GM18861 (cell line): ENCODE data around the gene PPCDC.

Experiments used
- ATAC-seq: cut with Tn5 transposase; IDR thresholded peaks from one replicate; pipeline ENCODE4 v1.9.1; 2021; ENCODE audit not compliant: unreplicated experiment

PPCDC gene

GRCh38 chr15:75043509-75044257 is 20.3 kb downstream of the PPCDC start:
- peak; percentile 29 for ATAC-seq

GRCh38 chr15:75044258-75044878 is 21.0 kb downstream of the PPCDC start:
- ATAC-seq = no peak

- ATAC-seq = no peak
Measured at GRCh38 chr15:75045332-75046015, 22.1 kb downstream of the PPCDC start.

GRCh38 chr15:75048394-75048793 is 25.0 kb downstream of the PPCDC start:
- ATAC-seq = no peak

GRCh38 chr15:75049392-75049791 is 26.0 kb downstream of the PPCDC start:
- ATAC-seq = no peak

- ATAC-seq = no peak
Measured at GRCh38 chr15:75050283-75050682, 26.9 kb downstream of the PPCDC start.

- no peak for ATAC-seq
Measured at GRCh38 chr15:75051191-75051608, 27.8 kb downstream of the PPCDC start.

GRCh38 chr15:75051711-75052110 is 28.3 kb downstream of the PPCDC start:
- ATAC-seq = no peak

- ATAC-seq = no peak
Measured at GRCh38 chr15:75052972-75053747, 29.8 kb downstream of the PPCDC start.

- ATAC-seq = no peak
Measured at GRCh38 chr15:75053748-75054125, 30.3 kb downstream of the PPCDC start.

GRCh38 chr15:75054172-75054897 is 30.9 kb downstream of the PPCDC start:
- no peak for ATAC-seq

- no peak for ATAC-seq
Measured at GRCh38 chr15:75056036-75056435, 32.6 kb downstream of the PPCDC start.

GRCh38 chr15:75058127-75058905 is 34.9 kb downstream of the PPCDC start:
- no peak for ATAC-seq

- ATAC-seq = no peak
Measured at GRCh38 chr15:75059607-75060006, 36.2 kb downstream of the PPCDC start.

GRCh38 chr15:75061272-75061671 is 37.9 kb downstream of the PPCDC start:
- ATAC-seq = peak; percentile 59

- ATAC-seq = no peak
Measured at GRCh38 chr15:75062706-75063105, 39.3 kb downstream of the PPCDC start.

GRCh38 chr15:75063338-75063737 is 39.9 kb downstream of the PPCDC start:
- no peak for ATAC-seq

GRCh38 chr15:75063889-75064288 is 40.5 kb downstream of the PPCDC start:
- no peak for ATAC-seq

GRCh38 chr15:75064846-75065245 is 41.5 kb downstream of the PPCDC start:
- no peak for ATAC-seq

GRCh38 chr15:75065467-75065850 is 42.1 kb downstream of the PPCDC start:
- no peak for ATAC-seq
